Peyer's patch (tissue), 4 donors: ENCODE results near the gene DIP2B. TPM values are rescaled to one million over a fixed set of nuclear protein-coding genes. Genes with fewer than 3 reads are reported as not detected.

Experiments
- DNase-seq, 3 donors: peaks; one replicate each; pipeline ENCODE4 v3.0.0-alpha.2; 2017 to 2019
- H3K27ac ChIP-seq, 4 donors: fragments of 200-600 bp; sonication (generic); one replicate each; pipeline ENCODE4 v1.5.1; 2016 to 2019
- H3K27me3 ChIP-seq, 2 donors: fragments of 200-600 bp; sonication (generic); one replicate each; pipeline ENCODE4 v1.5.1; 2019
- H3K36me3 ChIP-seq, 3 donors: fragments of 200-600 bp; sonication (generic); one replicate each; pipeline ENCODE4 v1.5.1; 2016 to 2019
- H3K4me1 ChIP-seq, 4 donors: fragments of 200-600 bp; sonication (generic); one replicate each; pipeline ENCODE4 v1.5.1; 2016 to 2019
- H3K4me3 ChIP-seq, 4 donors: fragments of 200-600 bp; sonication (generic); 1 replicate in 3 of 4; 2 replicates in 1 of 4; pipeline ENCODE4 v1.5.1; 2016 to 2019; ENCODE audit warnings: mild to moderate bottlenecking in 1 of 4
- H3K9me3 ChIP-seq, 4 donors: fragments of 200-600 bp; sonication (generic); one replicate each; pipeline ENCODE4 v1.5.1; 2016 to 2019; ENCODE audit warnings: mild to moderate bottlenecking in 1 of 4
- POLR2A ChIP-seq, 2 donors: fragments of 450-650 bp; IDR thresholded peaks; one replicate each; pipeline ENCODE4 v1.5.1; 2017; ENCODE audit warnings: antibody characterized with exemption in 2 of 2, mild to moderate bottlenecking in 2 of 2, moderate library complexity in 2 of 2
- total RNA-seq, 4 donors: library from RNA; depleted of rRNA; stranded (reverse); fragments of >200 nt; gene quantifications; one replicate each; pipeline ENCODE4 v1.1.0, GENCODE V29; 2016
- TF ChIP-seq, protein P1 (sequence below), 6 experiments: fragments of 450-650 bp in 4 of 6; fragments of 200-600 bp in 2 of 6; sonication (generic) in 1 of 6; IDR thresholded peaks; one replicate each; pipeline ENCODE4 v1.5.1; 2017 to 2019; ENCODE audit warnings: antibody characterized with exemption in 6 of 6, mild to moderate bottlenecking in 3 of 6, moderate library complexity in 1 of 6

DIP2B gene
- total RNA-seq, 4 donors from 2014 or later: 28.0 to 73.4 (median 42.5) TPM

DNA sequence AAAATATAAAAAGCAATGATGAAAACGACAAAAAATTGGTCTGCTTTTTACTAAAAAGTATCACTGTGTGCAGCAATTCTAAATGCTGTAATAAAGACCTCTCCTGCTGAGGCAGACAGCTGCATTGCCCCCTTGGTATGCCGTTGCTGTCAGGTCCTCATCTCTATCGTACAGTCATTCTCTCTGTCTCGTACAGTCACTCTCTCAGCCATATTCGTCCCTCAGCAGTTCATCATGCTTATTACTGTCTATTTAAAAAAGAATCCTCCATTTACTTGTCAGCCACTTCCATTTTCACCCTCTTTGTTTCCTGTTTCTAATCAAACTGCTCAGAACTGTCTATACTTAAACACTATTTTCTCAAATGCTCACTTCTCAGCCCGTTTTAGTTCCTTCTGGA is 123.6 kb downstream of the DIP2B start:
- H3K27me3 ChIP-seq: no peaks in the 10 kb centered on the region
- no peak for DNase-seq

DNA sequence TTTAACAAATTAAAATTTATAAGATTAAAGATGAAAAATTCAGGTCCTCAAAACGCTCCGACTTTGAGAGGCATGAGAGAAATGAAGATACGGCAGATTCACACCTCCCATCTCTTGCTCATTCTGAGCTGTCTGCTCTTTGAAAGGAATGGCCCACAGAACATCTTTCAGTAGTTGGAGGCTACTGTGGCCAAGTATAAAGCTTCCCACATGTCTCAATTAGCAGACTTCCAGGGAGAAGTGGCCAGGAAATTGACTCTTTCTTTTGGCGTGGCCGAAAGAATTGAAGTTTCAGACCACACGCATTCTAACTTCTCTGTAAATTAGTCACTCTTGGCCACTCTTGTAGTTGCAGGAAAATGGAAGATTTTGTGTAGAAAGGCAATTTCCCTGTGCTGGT is 129.2 kb downstream of the DIP2B start:
- no peaks in the 10 kb centered on the region for H3K9me3 ChIP-seq
- TF ChIP-seq POLR2A (IDR thresholded peaks at IDR 0.05): no peak
- TF ChIP-seq, protein P1, sequence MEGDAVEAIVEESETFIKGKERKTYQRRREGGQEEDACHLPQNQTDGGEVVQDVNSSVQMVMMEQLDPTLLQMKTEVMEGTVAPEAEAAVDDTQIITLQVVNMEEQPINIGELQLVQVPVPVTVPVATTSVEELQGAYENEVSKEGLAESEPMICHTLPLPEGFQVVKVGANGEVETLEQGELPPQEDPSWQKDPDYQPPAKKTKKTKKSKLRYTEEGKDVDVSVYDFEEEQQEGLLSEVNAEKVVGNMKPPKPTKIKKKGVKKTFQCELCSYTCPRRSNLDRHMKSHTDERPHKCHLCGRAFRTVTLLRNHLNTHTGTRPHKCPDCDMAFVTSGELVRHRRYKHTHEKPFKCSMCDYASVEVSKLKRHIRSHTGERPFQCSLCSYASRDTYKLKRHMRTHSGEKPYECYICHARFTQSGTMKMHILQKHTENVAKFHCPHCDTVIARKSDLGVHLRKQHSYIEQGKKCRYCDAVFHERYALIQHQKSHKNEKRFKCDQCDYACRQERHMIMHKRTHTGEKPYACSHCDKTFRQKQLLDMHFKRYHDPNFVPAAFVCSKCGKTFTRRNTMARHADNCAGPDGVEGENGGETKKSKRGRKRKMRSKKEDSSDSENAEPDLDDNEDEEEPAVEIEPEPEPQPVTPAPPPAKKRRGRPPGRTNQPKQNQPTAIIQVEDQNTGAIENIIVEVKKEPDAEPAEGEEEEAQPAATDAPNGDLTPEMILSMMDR (IDR thresholded peaks at IDR 0.05): no peak
- no peak for DNase-seq

More for the DNA sequence above, 123.6 kb downstream of the DIP2B start:
- no peak overlapping the region for H3K4me3 ChIP-seq
- peaks cover 0 to 11% (median 0%) of the 10 kb centered on the region in 3 donors for H3K36me3 ChIP-seq
- H3K9me3 ChIP-seq: no peaks in the 10 kb centered on the region
- H3K27ac ChIP-seq: no peak overlapping the region
- no peak for TF ChIP-seq POLR2A (IDR thresholded peaks at IDR 0.05)
- TF ChIP-seq, protein P1 (IDR thresholded peaks at IDR 0.05): no peak
- peaks cover 3 to 21% (median 12%) of the 10 kb centered on the region in 4 donors for H3K4me1 ChIP-seq

DNA sequence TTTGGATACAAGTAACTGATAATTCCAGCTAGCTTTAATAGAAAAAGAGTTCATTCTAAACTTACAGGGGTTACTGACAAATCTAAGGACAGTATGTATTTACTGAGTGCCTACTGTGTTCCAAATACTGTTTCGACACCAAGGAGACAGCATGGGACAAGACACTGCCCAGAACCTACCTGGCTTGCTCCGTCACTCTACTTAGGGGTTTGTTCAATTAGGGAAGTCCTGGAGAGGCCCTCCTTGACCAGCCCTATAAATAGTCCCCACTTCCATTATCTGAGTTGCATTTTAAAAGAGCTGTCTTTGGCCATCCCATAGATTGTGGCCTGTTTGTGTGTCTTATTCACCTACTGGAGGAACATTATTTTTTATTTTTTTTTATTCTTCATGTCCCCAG is 129.6 kb downstream of the DIP2B start:
- DNase-seq: no peak
- Histone ChIP-seq H3K27me3 (no peaks in the 10 kb centered on the region), H3K36me3 (peaks cover 0 to 11% (median 0%) of the 10 kb centered on the region in 3 donors), H3K9me3 (no peaks in the 10 kb centered on the region), H3K4me1 (no peaks in the 10 kb centered on the region), H3K27ac (no peak overlapping the region), H3K4me3 (no peak overlapping the region)
- TF ChIP-seq POLR2A (IDR thresholded peaks at IDR 0.05): no peak
- TF ChIP-seq, protein P1 (IDR thresholded peaks at IDR 0.05): no peak

More for the DNA sequence above, 129.2 kb downstream of the DIP2B start:
- no peaks in the 10 kb centered on the region for H3K4me1 ChIP-seq
- peaks cover 0 to 11% (median 0%) of the 10 kb centered on the region in 3 donors for H3K36me3 ChIP-seq
- H3K4me3 ChIP-seq: no peak overlapping the region
- H3K27ac ChIP-seq: no peak overlapping the region
- no peaks in the 10 kb centered on the region for H3K27me3 ChIP-seq

DNA sequence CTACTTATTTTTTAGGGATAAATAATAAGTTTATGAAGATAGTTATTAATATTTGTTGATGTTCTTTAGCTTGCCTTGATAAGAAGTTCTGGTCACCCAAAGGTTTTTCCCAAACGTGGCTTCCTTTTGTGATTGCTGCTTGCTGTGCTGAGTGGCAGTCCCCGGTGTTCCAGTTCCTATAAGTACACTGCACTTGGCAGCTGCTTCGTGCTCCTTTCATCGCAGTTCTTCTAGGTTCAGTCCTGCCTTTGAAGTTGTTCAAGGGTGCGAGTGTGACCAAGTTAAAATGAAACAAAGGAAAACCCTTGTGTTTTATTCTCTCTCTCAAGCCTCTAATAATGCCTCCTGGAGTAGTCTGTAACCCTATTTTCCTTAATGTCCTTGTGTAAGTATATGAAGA is 130.6 kb downstream of the DIP2B start:
- DNase-seq: no peak

DNA sequence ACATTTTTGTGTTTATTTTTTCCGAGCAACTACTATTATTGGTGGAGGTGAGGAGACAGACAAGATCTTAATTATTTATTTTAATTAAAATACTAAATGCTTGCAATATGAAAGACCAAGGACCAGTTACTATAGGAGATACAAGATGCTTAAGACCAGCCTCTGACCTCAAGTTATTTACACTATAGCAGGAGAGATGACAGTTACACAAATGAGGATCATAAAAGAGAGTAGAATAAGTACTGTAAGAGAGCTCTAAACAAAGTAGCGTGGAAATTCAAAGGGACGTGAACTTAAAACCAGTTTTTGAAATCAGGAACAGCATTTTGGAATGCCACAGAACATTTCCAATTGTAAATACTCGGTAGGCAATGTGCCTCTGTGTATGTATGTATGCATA is 131.1 kb downstream of the DIP2B start:
- TF ChIP-seq POLR2A (IDR thresholded peaks at IDR 0.05): no peak
- TF ChIP-seq, protein P1 (IDR thresholded peaks at IDR 0.05): no peak
- Histone ChIP-seq H3K4me3 (no peak overlapping the region), H3K27me3 (no peaks in the 10 kb centered on the region), H3K36me3 (peaks cover 0 to 12% (median 0%) of the 10 kb centered on the region in 3 donors), H3K4me1 (no peaks in the 10 kb centered on the region), H3K9me3 (no peaks in the 10 kb centered on the region), H3K27ac (no peak overlapping the region)
- DNase-seq: no peak

More for the DNA sequence above, 130.6 kb downstream of the DIP2B start:
- TF ChIP-seq, protein P1 (IDR thresholded peaks at IDR 0.05): no peak
- TF ChIP-seq POLR2A (IDR thresholded peaks at IDR 0.05): no peak
- H3K27me3 ChIP-seq: no peaks in the 10 kb centered on the region
- no peak overlapping the region for H3K4me3 ChIP-seq
- no peaks in the 10 kb centered on the region for H3K4me1 ChIP-seq
- H3K9me3 ChIP-seq: no peaks in the 10 kb centered on the region
- no peak overlapping the region for H3K27ac ChIP-seq
- H3K36me3 ChIP-seq: peaks cover 0 to 11% (median 0%) of the 10 kb centered on the region in 3 donors

DNA sequence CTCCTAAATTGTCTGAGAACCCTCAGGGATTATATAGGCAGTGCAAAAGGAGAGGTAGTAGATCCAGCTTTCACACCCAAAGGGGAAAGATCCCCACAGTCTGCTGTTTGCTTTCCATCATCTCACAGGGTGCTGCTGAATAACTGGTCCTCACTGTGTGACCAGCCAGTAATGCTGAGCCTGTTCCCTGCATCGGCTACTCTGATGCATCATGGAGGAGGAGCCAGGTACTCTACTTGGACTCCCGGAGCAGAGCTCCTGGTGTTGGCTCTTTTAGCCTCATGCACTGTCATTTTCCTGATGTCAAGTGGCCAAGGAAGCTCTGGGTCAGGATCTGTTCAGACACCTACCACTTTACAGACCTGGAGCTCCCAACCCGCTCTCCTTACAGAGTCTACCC is 131.7 kb downstream of the DIP2B start:
- TF ChIP-seq POLR2A (IDR thresholded peaks at IDR 0.05): no peak
- TF ChIP-seq, protein P1 (IDR thresholded peaks at IDR 0.05): no peak
- DNase-seq: no peak
- H3K4me3 ChIP-seq: no peak overlapping the region
- no peak overlapping the region for H3K27ac ChIP-seq
- H3K27me3 ChIP-seq: no peaks in the 10 kb centered on the region
- no peaks in the 10 kb centered on the region for H3K9me3 ChIP-seq
- peaks cover 0 to 12% (median 0%) of the 10 kb centered on the region in 3 donors for H3K36me3 ChIP-seq
- H3K4me1 ChIP-seq: no peaks in the 10 kb centered on the region
